Measurements from ENCODE around the gene DTL.

Gene DTL

GRCh38 chr1:212089560-212090163 is 54.1 kb downstream of the DTL start:
- no peak for DNase-seq (ENCODE audit: low read depth in 2 of 2, low spot score in 1 of 2)

- no peak for DNase-seq (ENCODE audit: low read depth in 2 of 2, low spot score in 1 of 2)
These were observed 56.0 kb downstream of the DTL start for GRCh38 chr1:212091438-212092121.

GRCh38 chr1:212097360-212097759 is 61.8 kb downstream of the DTL start:
- DNase-seq (ENCODE audit: low read depth in 2 of 2, low spot score in 1 of 2), result no peak

- DNase-seq (ENCODE audit: low read depth in 2 of 2, low spot score in 1 of 2), result no peak
These were observed 62.8 kb downstream of the DTL start for GRCh38 chr1:212098310-212098709.

- DNase-seq (ENCODE audit: low read depth in 2 of 2, low spot score in 1 of 2), result no peak
These were observed 63.2 kb downstream of the DTL start for GRCh38 chr1:212098771-212099170.

- no peak for DNase-seq (ENCODE audit: low read depth in 2 of 2, low spot score in 1 of 2)
These were observed 65.7 kb downstream of the DTL start for GRCh38 chr1:212101251-212101650.

- no peak for DNase-seq (ENCODE audit: low read depth in 2 of 2, low spot score in 1 of 2)
These were observed 66.2 kb downstream of the DTL start for GRCh38 chr1:212101735-212102134.

- DNase-seq (ENCODE audit: low read depth in 2 of 2, low spot score in 1 of 2), result no peak
These were observed 69.2 kb downstream of the DTL start for GRCh38 chr1:212104586-212105325.

- no peak for DNase-seq (ENCODE audit: low read depth in 2 of 2, low spot score in 1 of 2)
These were observed 70.8 kb downstream of the DTL start for GRCh38 chr1:212106286-212106792.

GRCh38 chr1:212107481-212107880 is 71.9 kb downstream of the DTL start:
- no peak for DNase-seq (ENCODE audit: low read depth in 2 of 2, low spot score in 1 of 2)

GRCh38 chr1:212108187-212108586 is 72.6 kb downstream of the DTL start:
- no peak for DNase-seq (ENCODE audit: low read depth in 2 of 2, low spot score in 1 of 2)

- DNase-seq (ENCODE audit: low read depth in 2 of 2, low spot score in 1 of 2), result no peak
These were observed 73.4 kb downstream of the DTL start for GRCh38 chr1:212108981-212109380.

GRCh38 chr1:212109728-212110127 is 74.2 kb downstream of the DTL start:
- DNase-seq (ENCODE audit: low read depth in 2 of 2, low spot score in 1 of 2), result no peak

- no peak for DNase-seq (ENCODE audit: low read depth in 2 of 2, low spot score in 1 of 2)
These were observed 75.1 kb downstream of the DTL start for GRCh38 chr1:212110617-212111016.

- no peak for DNase-seq (ENCODE audit: low read depth in 2 of 2, low spot score in 1 of 2)
These were observed 76.0 kb downstream of the DTL start for GRCh38 chr1:212111536-212111935.

- no peak for DNase-seq (ENCODE audit: low read depth in 2 of 2, low spot score in 1 of 2)
These were observed 78.2 kb downstream of the DTL start for GRCh38 chr1:212113706-212114105.

GRCh38 chr1:212118167-212118871 is 82.8 kb downstream of the DTL start:
- DNase-seq (ENCODE audit: low read depth in 2 of 2, low spot score in 1 of 2), result no peak

GRCh38 chr1:212118872-212119260 is 83.3 kb downstream of the DTL start:
- no peak for DNase-seq (ENCODE audit: low read depth in 2 of 2, low spot score in 1 of 2)

GRCh38 chr1:212119397-212119837 is 83.9 kb downstream of the DTL start:
- DNase-seq (ENCODE audit: low read depth in 2 of 2, low spot score in 1 of 2), result no peak

- no peak for DNase-seq (ENCODE audit: low read depth in 2 of 2, low spot score in 1 of 2)
These were observed 84.3 kb downstream of the DTL start for GRCh38 chr1:212119863-212120262.

- no peak for DNase-seq (ENCODE audit: low read depth in 2 of 2, low spot score in 1 of 2)
These were observed 86.2 kb downstream of the DTL start for GRCh38 chr1:212121779-212122178.
